GM10266 (cell line): Measurements from ENCODE around the gene TP53BP1.

ENCODE experiments used
- DNase-seq: peaks from one replicate; pipeline ENCODE4 v3.0.0; 2012; ENCODE audit errors: extremely low spot score
- TF ChIP-seq, protein P1 (sequence below): IDR thresholded peaks from 2 replicates; pipeline ENCODE4 v1.5.1; 2012; ENCODE audit warnings: mild to moderate bottlenecking, low read depth; ENCODE audit not compliant: control insufficient read depth, insufficient read depth; ENCODE audit errors: missing control alignments

The TP53BP1 gene

DNA sequence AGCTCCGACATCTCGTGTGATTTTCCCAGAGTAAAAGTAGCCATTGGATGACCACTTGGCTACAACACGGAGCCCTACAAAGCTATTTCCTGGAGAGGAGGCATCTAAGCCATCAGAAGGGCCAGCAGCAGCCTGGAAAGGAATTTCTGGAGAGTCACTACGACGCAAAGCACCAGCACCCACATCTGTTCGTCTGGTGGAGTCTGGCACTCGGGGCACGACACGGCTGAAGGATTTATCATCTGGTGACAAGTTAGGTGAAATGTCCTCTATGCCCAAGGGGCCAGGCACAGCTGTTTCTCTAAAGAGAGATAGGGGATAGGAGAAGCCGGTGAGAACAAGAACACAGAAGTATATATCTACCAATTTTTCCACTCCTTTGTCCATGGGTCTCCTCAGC is 72.5 kb downstream of the TP53BP1 start:
- TF ChIP-seq, protein P1, sequence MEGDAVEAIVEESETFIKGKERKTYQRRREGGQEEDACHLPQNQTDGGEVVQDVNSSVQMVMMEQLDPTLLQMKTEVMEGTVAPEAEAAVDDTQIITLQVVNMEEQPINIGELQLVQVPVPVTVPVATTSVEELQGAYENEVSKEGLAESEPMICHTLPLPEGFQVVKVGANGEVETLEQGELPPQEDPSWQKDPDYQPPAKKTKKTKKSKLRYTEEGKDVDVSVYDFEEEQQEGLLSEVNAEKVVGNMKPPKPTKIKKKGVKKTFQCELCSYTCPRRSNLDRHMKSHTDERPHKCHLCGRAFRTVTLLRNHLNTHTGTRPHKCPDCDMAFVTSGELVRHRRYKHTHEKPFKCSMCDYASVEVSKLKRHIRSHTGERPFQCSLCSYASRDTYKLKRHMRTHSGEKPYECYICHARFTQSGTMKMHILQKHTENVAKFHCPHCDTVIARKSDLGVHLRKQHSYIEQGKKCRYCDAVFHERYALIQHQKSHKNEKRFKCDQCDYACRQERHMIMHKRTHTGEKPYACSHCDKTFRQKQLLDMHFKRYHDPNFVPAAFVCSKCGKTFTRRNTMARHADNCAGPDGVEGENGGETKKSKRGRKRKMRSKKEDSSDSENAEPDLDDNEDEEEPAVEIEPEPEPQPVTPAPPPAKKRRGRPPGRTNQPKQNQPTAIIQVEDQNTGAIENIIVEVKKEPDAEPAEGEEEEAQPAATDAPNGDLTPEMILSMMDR, result no peak
- DNase-seq, result no peak

DNA sequence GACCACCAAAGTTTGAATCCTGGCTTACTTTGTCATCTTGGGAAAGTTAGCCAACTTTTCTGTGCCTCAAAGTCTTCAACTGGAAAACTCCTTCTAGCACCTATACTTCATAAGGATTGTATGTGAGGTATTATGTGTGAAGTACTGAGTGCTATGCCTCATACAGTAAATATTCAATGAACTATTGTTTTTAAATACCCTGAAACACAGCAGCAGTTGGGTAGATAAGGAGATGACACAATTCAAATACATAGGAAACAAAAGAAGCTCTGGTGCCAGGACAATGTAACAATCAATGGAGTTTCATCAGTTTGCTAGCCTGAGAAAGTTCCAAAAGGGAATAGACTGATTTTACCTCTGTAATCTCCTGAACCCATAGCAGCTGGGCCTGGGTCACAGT is 78.8 kb downstream of the TP53BP1 start:
- TF ChIP-seq, protein P1, result no peak

DNA sequence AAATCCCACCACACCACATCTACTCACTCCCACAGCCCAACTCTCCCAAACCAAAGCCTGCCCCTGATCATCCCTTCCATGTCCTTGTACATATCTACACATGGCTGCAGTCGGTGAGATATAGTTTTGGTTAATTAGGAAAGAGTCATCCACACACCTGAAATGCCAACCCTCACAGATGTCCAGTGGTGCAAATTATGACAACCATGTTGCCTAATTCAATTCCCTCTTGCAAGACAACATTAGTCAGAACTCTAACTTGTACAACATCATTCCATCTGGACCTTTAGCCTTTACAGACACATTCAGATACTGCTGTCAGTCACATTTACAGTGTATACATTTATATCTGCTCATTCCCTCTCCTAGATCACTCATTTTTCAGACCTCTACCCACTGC is 80.9 kb downstream of the TP53BP1 start:
- TF ChIP-seq, protein P1, result no peak
- DNase-seq, result no peak

More for the DNA sequence above, 78.8 kb downstream of the TP53BP1 start:
- DNase-seq, result no peak

DNA sequence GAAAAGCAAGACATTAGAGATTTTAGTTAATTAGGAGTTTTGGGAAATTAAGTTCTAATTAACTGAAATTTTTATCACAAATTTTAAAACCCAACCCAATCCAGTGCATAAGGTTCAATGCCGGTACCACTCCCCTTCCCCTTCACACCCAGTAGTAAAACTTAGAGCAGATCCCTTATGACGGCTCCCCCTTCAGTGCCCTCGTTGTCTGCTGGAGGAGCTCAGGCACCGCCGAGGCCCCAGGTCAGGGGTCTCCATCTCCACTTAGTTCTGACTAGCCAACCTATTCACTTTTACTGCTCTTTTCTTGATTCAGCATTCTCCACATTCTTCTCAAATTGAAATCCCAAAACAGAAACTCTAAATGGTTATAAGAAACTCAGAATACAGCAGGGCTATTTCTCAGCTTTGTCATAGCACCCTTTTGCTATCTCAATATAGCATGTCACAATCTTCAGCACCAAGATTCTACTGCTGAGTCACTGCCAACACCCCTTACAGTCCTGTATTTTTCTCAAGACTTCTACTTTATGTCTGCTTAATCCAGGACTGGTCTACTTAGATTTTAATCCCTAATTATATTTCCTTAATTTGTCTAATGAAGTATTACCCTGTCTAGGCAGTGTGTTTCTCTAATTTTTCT is 82.3 kb downstream of the TP53BP1 start:
- no peak for DNase-seq
- TF ChIP-seq, protein P1, result no peak

DNA sequence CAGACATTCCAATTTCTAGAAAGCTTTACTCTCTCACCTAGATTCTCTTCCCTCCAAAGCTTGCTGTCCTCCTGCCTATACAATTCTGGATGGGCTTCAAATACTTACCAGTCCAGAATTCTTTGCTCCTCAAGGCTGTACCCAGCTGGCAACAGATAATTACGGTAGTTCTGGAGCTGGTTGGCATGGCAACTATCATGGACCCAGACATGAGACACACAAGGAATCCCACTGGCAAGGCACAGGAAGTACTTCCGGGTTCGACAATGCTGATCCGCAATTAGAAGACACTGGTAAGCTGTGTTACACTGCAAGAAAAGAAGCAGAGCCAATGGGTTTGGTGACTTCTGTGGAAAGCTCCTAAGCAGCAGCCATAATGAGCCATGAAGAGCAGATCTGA is 84.2 kb downstream of the TP53BP1 start:
- DNase-seq, result no peak

DNA sequence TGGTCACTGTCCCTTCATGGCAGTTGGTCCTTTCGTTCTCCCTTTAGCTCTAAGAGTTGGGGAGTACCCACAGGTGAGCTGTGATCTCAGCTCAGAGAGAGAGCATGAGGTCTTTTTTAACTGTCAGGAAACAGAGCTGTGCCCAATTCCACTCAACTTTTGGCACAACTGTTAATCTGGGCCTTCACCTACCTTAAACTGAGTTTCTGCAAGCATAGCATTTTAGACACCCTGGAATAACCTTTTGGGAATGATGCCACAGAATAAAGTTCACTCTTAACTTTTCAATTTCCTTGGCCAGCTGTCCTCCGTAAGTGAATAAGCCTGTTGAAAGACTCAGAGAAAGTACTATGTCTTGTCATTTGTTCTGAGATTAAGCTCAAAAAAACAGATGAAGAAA is 86.1 kb downstream of the TP53BP1 start:
- no peak for DNase-seq
- TF ChIP-seq, protein P1, result no peak

More for the DNA sequence above, 84.2 kb downstream of the TP53BP1 start:
- TF ChIP-seq, protein P1, result no peak

DNA sequence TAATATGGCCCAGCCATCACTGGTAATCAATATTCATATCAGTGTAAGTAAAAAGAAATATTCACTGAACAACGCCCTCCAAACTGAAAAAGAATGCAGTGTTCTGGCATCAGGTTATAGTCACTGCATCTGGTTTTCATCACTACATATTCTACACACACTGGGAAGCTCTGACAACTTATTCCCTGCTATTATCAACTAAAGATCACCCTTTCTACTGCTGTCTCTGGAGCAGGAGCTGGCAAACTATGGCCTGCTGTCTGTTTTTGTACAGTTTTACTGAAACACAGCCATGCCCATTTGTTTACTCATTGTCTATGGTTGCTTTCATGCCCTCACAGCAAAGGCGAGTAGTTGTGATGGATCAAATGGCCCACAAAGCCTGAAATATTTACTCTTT is 86.8 kb downstream of the TP53BP1 start:
- DNase-seq, result no peak
- TF ChIP-seq, protein P1, result no peak
